IPS-18a (cell line): ENCODE data around the gene ACBD4.
A peak's percentile ranks its signal among the peaks of the same experiment; 100 is the strongest.

ENCODE experiments used
- H3K27ac ChIP-seq: one replicate; pipeline ENCODE4 v1.5.1; 2013; ENCODE audit warnings: low read length
- H3K27me3 ChIP-seq: one replicate; pipeline ENCODE4 v1.6.1; 2013; ENCODE audit warnings: mild to moderate bottlenecking, low read length; ENCODE audit not compliant: control insufficient read depth, insufficient read depth
- H3K36me3 ChIP-seq: one replicate; pipeline ENCODE4 v1.6.1; 2013; ENCODE audit warnings: low read depth, low read length; ENCODE audit not compliant: control insufficient read depth
- H3K4me1 ChIP-seq: one replicate; pipeline ENCODE4 v1.6.1; 2013; ENCODE audit warnings: low read depth, low read length; ENCODE audit not compliant: control insufficient read depth
- H3K4me3 ChIP-seq: one replicate; pipeline ENCODE4 v1.5.1; 2013; ENCODE audit warnings: low read length
- H3K9ac ChIP-seq: one replicate; pipeline ENCODE4 v1.6.1; 2013; ENCODE audit warnings: mild to moderate bottlenecking, low read length, moderate library complexity
- H3K9me3 ChIP-seq: one replicate; pipeline ENCODE4 v1.6.1; 2013; ENCODE audit warnings: low read depth, low read length; ENCODE audit not compliant: control insufficient read depth

ACBD4 gene

GRCh38 chr17:45125509-45125908, 10.0 kb upstream of the ACBD4 start:
- Histone ChIP-seq H3K9me3 (no peaks in the 10 kb centered on the region), H3K36me3 (no peaks in the 10 kb centered on the region), H3K4me1 (no peaks in the 10 kb centered on the region), H3K27me3 (no peaks in the 10 kb centered on the region), H3K27ac (no peak overlapping the region), H3K4me3 (no peak overlapping the region), H3K9ac (no peak overlapping the region)

- Histone ChIP-seq H3K36me3 (no peaks in the 10 kb centered on the region), H3K4me1 (no peaks in the 10 kb centered on the region), H3K9ac (no peak overlapping the region), H3K4me3 (no peak overlapping the region), H3K27ac (no peak overlapping the region), H3K27me3 (peaks cover 6% of the 10 kb centered on the region), H3K9me3 (no peaks in the 10 kb centered on the region)
These were observed 8.3 kb upstream of the ACBD4 start for GRCh38 chr17:45127207-45127547.

GRCh38 chr17:45127548-45128300, 7.8 kb upstream of the ACBD4 start:
- no peak overlapping the region for H3K4me3 ChIP-seq
- no peak overlapping the region for H3K27ac ChIP-seq
- no peaks in the 10 kb centered on the region for H3K9me3 ChIP-seq
- peaks cover 6% of the 10 kb centered on the region for H3K27me3 ChIP-seq
- H3K9ac ChIP-seq: no peak overlapping the region
- H3K36me3 ChIP-seq: no peaks in the 10 kb centered on the region
- H3K4me1 ChIP-seq: no peaks in the 10 kb centered on the region

- H3K4me3 ChIP-seq: no peak overlapping the region
- H3K9me3 ChIP-seq: no peaks in the 10 kb centered on the region
- H3K27ac ChIP-seq: no peak overlapping the region
- H3K27me3 ChIP-seq: peaks cover 6% of the 10 kb centered on the region
- H3K9ac ChIP-seq: no peak overlapping the region
- H3K36me3 ChIP-seq: no peaks in the 10 kb centered on the region
- H3K4me1 ChIP-seq: no peaks in the 10 kb centered on the region
These were observed 7.2 kb upstream of the ACBD4 start for GRCh38 chr17:45128331-45128730.

GRCh38 chr17:45128989-45129388, 6.5 kb upstream of the ACBD4 start:
- no peak overlapping the region for H3K27ac ChIP-seq
- no peak overlapping the region for H3K9ac ChIP-seq

GRCh38 chr17:45129426-45129939, 6.0 kb upstream of the ACBD4 start:
- H3K4me3 ChIP-seq: no peak overlapping the region
- H3K4me1 ChIP-seq: no peaks in the 10 kb centered on the region
- no peaks in the 10 kb centered on the region for H3K36me3 ChIP-seq
- H3K27ac ChIP-seq: no peak overlapping the region
- no peaks in the 10 kb centered on the region for H3K9me3 ChIP-seq
- peaks cover 6% of the 10 kb centered on the region for H3K27me3 ChIP-seq
- no peak overlapping the region for H3K9ac ChIP-seq

More at GRCh38 chr17:45128989-45129388, 6.5 kb upstream of the ACBD4 start:
- Histone ChIP-seq H3K4me1 (no peaks in the 10 kb centered on the region), H3K9me3 (no peaks in the 10 kb centered on the region), H3K4me3 (no peak overlapping the region), H3K27me3 (peaks cover 6% of the 10 kb centered on the region), H3K36me3 (no peaks in the 10 kb centered on the region)

- Histone ChIP-seq H3K9me3 (no peaks in the 10 kb centered on the region), H3K4me1 (no peaks in the 10 kb centered on the region), H3K36me3 (no peaks in the 10 kb centered on the region), H3K27me3 (peaks cover 6% of the 10 kb centered on the region), H3K9ac (no peak overlapping the region), H3K27ac (no peak overlapping the region), H3K4me3 (no peak overlapping the region)
These were observed 5.4 kb upstream of the ACBD4 start for GRCh38 chr17:45129940-45130680.

GRCh38 chr17:45130681-45131615, 4.5 kb upstream of the ACBD4 start:
- H3K27ac ChIP-seq: no peak overlapping the region
- no peaks in the 10 kb centered on the region for H3K36me3 ChIP-seq
- H3K9ac ChIP-seq: no peak overlapping the region
- peaks cover 4% of the 10 kb centered on the region for H3K4me1 ChIP-seq
- no peaks in the 10 kb centered on the region for H3K9me3 ChIP-seq
- peak overlapping the region; percentile 56 for H3K4me3 ChIP-seq
- peaks cover 6% of the 10 kb centered on the region for H3K27me3 ChIP-seq

GRCh38 chr17:45131616-45132319, 3.7 kb upstream of the ACBD4 start:
- Histone ChIP-seq H3K9ac (no peak overlapping the region), H3K4me3 (peak overlapping the region; percentile 56), H3K4me1 (peaks cover 5% of the 10 kb centered on the region), H3K9me3 (no peaks in the 10 kb centered on the region), H3K27ac (no peak overlapping the region), H3K27me3 (peaks cover 6% of the 10 kb centered on the region), H3K36me3 (no peaks in the 10 kb centered on the region)

- peak within 1 kb of the TSS; percentile 25 for H3K9ac ChIP-seq
- H3K4me1 ChIP-seq: peaks cover 5% of the 10 kb centered on the region
- H3K36me3 ChIP-seq: no peaks in the 10 kb centered on the region
- H3K27ac ChIP-seq: no peak within 1 kb of the TSS
- no peaks in the 10 kb centered on the region for H3K9me3 ChIP-seq
- peaks cover 6% of the 10 kb centered on the region for H3K27me3 ChIP-seq
- peak within 1 kb of the TSS; percentile 64 for H3K4me3 ChIP-seq
These were observed 3.2 kb upstream of the ACBD4 start, which contains the start of gene PLCD3 for GRCh38 chr17:45132320-45132571. PLCD3 (minus strand) TSS chr17:45132515; CDS start chr17:45132410, 105 bp downstream.
